Mucosa of descending colon (tissue), 3 donors: ENCODE data around the gene SLC37A3. TPM values are rescaled to one million over a fixed set of nuclear protein-coding genes. Genes with fewer than 3 reads are reported as not detected.

Experiments used
- ATAC-seq: fragments of 200-7000 bp; cut with Tn5 transposase; one replicate; pipeline ENCODE4 v1.9.1; 2020; ENCODE audit warnings: mild to moderate bottlenecking, moderate library complexity
- DNase-seq, 3 donors: peaks; one replicate each; pipeline ENCODE4 v3.0.0-alpha.2; 2020
- H3K36me3 ChIP-seq: fragments of 200-600 bp; one replicate; pipeline ENCODE4 v1.8.0; 2021; ENCODE audit warnings: low read depth, mild to moderate bottlenecking
- H3K4me1 ChIP-seq: fragments of 200-600 bp; one replicate; pipeline ENCODE4 v1.8.0; 2021; ENCODE audit warnings: low read depth, mild to moderate bottlenecking
- H3K4me3 ChIP-seq: fragments of 200-600 bp; one replicate; pipeline ENCODE4 v1.8.0; 2021; ENCODE audit warnings: mild to moderate bottlenecking
- H3K9me3 ChIP-seq: fragments of 200-600 bp; one replicate; pipeline ENCODE4 v1.8.0; 2021; ENCODE audit warnings: mild to moderate bottlenecking
- intact Hi-C, 2 donors: fragments of 100-400 bp; cut with DNase I in 1 of 2; cut with micrococcal nuclease in 1 of 2; formaldehyde crosslinking; loops; one replicate each; pipeline versions ENCODE4 v1.11.0 to v1.11.1; 2022; cut with DNase I, micrococcal nuclease
- total RNA-seq, 3 donors: library from RNA; stranded (reverse); fragmentation: NEBNext Ultra II Directional in 2 of 3; extraction: Animal tissue kit (Norgen Biotek cat#: 25700) in 2 of 3; gene quantifications; one replicate each; pipeline versions ENCODE4 v1.2.1 to v1.2.4, GENCODE V29; 2021 to 2023
- TF ChIP-seq, protein P1 (sequence below): fragments of 200-600 bp; IDR thresholded peaks from one replicate; pipeline ENCODE4 v1.8.0; 2022; ENCODE audit warnings: antibody characterized with exemption, mild to moderate bottlenecking
- donor health status: DM: no; HTN: no; CAD: no; lungs with moderate emphysema.
- donor health status: DM: no; HTN: no; CAD: no.
- donor health status: DM: no; HTN: yes; CAD: no.

The SLC37A3 gene
- total RNA-seq, 3 donors from 2014 or later, result 49.0 to 68.6 (median 55.8) TPM

DNA sequence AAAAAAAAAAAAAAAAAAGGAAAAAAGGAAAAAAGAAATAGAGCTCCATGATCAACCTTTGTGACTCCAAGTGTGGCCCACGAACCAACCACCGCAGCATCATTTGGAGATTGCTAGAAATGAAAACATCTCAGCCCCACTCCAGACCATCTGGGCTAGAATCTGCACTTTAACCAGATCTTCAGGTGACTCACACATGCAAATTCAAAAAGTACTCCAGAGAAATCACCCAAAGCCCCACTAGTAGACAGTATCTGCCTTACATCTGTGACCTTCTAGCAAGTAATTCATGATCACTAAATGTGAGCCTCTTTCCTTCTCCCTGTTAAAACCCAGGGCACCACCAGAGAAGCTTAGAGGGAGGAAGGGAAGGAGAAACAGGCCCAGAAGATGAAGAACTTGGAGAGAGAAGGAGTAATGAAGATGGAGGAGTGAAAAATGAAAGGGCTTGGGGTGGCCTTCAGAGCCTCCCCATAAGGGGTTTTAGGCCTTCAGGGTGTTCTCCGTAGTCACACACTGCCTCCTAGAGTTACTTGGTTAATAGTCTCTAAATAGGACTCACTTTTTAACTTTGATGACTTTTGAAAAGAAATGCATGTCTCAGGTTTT lies 94.0 kb downstream of the SLC37A3 start:
- H3K4me3 ChIP-seq, result no peak overlapping the region
- peak in 1 of 3 donors; percentile 34 for DNase-seq
- peaks cover 21% of the 10 kb centered on the region for H3K4me1 ChIP-seq
- intact Hi-C loops, result no loop called here
- no peaks in the 10 kb centered on the region for H3K36me3 ChIP-seq
- no peaks in the 10 kb centered on the region for H3K9me3 ChIP-seq
- ATAC-seq, result peak; percentile 80
- TF ChIP-seq, protein P1, sequence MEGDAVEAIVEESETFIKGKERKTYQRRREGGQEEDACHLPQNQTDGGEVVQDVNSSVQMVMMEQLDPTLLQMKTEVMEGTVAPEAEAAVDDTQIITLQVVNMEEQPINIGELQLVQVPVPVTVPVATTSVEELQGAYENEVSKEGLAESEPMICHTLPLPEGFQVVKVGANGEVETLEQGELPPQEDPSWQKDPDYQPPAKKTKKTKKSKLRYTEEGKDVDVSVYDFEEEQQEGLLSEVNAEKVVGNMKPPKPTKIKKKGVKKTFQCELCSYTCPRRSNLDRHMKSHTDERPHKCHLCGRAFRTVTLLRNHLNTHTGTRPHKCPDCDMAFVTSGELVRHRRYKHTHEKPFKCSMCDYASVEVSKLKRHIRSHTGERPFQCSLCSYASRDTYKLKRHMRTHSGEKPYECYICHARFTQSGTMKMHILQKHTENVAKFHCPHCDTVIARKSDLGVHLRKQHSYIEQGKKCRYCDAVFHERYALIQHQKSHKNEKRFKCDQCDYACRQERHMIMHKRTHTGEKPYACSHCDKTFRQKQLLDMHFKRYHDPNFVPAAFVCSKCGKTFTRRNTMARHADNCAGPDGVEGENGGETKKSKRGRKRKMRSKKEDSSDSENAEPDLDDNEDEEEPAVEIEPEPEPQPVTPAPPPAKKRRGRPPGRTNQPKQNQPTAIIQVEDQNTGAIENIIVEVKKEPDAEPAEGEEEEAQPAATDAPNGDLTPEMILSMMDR, result no peak

- intact Hi-C loops, result no loop called here
- Histone ChIP-seq H3K9me3 (no peaks in the 10 kb centered on the region), H3K4me1 (peaks cover 12% of the 10 kb centered on the region), H3K36me3 (no peaks in the 10 kb centered on the region), H3K4me3 (no peak overlapping the region)
- ATAC-seq (no peak), DNase-seq (no peak)
- TF ChIP-seq, protein P1, result no peak
These were observed 97.8 kb downstream of the SLC37A3 start for GRCh38 chr7:140300243-140301136.

GRCh38 chr7:140298213-140298612 lies 100.1 kb downstream of the SLC37A3 start:
- ATAC-seq (peak; percentile 71), DNase-seq (no peak)
- TF ChIP-seq, protein P1, result no peak
- intact Hi-C loops, result no loop called here
- Histone ChIP-seq H3K9me3 (no peaks in the 10 kb centered on the region), H3K4me1 (peaks cover 6% of the 10 kb centered on the region), H3K4me3 (no peak overlapping the region), H3K36me3 (no peaks in the 10 kb centered on the region)

- no peaks in the 10 kb centered on the region for H3K36me3 ChIP-seq
- TF ChIP-seq, protein P1, result no peak
- no peaks in the 10 kb centered on the region for H3K9me3 ChIP-seq
- intact Hi-C loops, result no loop called here
- no peak for ATAC-seq
- H3K4me3 ChIP-seq, result no peak overlapping the region
- DNase-seq, result no peak
- H3K4me1 ChIP-seq, result peaks cover 6% of the 10 kb centered on the region
These were observed 101.1 kb downstream of the SLC37A3 start for GRCh38 chr7:140297192-140297591.

- no peak for ATAC-seq
- DNase-seq, result no peak
- H3K36me3 ChIP-seq, result no peaks in the 10 kb centered on the region
- intact Hi-C loops, result no loop called here
- TF ChIP-seq, protein P1, result no peak
- H3K4me3 ChIP-seq, result no peak overlapping the region
- no peaks in the 10 kb centered on the region for H3K9me3 ChIP-seq
- peaks cover 6% of the 10 kb centered on the region for H3K4me1 ChIP-seq
These were observed 103.0 kb downstream of the SLC37A3 start for GRCh38 chr7:140295224-140295738.
